Neural progenitor cell (in vitro differentiated cells): ENCODE data around the gene STK38L. TPM values are rescaled to one million over a fixed set of nuclear protein-coding genes. Genes with fewer than 3 reads are reported as not detected.

ENCODE experiments used
- DNase-seq: peaks from one replicate; pipeline ENCODE4 v3.0.0-alpha.2; 2016; ENCODE audit warnings: low spot score
- H2AFZ ChIP-seq: fragments of 200-600 bp; sonication (generic); replicated peaks from 2 replicates; pipeline ENCODE4 v1.6.1; 2016; ENCODE audit warnings: antibody characterized with exemption
- H3F3A ChIP-seq: fragments of 200-600 bp; sonication (generic); 2 replicates; pipeline ENCODE4 v1.6.1; 2016; ENCODE audit warnings: antibody characterized with exemption, low read depth
- H3K27ac ChIP-seq: fragments of 200-600 bp; sonication (generic); 2 replicates; pipeline ENCODE4 v1.5.1; 2016; ENCODE audit warnings: mild to moderate bottlenecking
- H3K27me3 ChIP-seq: fragments of 200-600 bp; sonication (generic); 2 replicates; pipeline ENCODE4 v1.6.1; 2016; ENCODE audit warnings: mild to moderate bottlenecking, moderate library complexity
- H3K36me3 ChIP-seq: fragments of 200-600 bp; sonication (generic); 2 replicates; pipeline ENCODE4 v1.5.1; 2016
- H3K4me1 ChIP-seq: fragments of 200-600 bp; sonication (generic); 2 replicates; pipeline ENCODE4 v1.6.1; 2016; ENCODE audit warnings: mixed run types
- H3K4me2 ChIP-seq: fragments of 200-600 bp; sonication (generic); 2 replicates; pipeline ENCODE4 v1.6.1; 2016
- H3K4me3 ChIP-seq: fragments of 200-600 bp; sonication (generic); 2 replicates; pipeline ENCODE4 v1.5.1; 2016
- H3K79me2 ChIP-seq: fragments of 200-600 bp; sonication (generic); 2 replicates; pipeline ENCODE4 v1.6.1; 2016; ENCODE audit warnings: low read depth
- H3K9ac ChIP-seq: fragments of 200-600 bp; sonication (generic); 2 replicates; pipeline ENCODE4 v1.6.1; 2016
- H3K9me3 ChIP-seq: fragments of 200-600 bp; sonication (generic); 2 replicates; pipeline ENCODE4 v1.5.1; 2016; ENCODE audit warnings: low read depth
- H4K20me1 ChIP-seq: fragments of 200-600 bp; sonication (generic); 2 replicates; pipeline ENCODE4 v1.6.1; 2016; ENCODE audit warnings: low read depth
- H3K27ac Mint-ChIP-seq: 3 replicates; pipeline ENCODE4 v1.8.0; 2021; ENCODE audit warnings: mixed read lengths
- H3K27me3 Mint-ChIP-seq: 2 replicates; pipeline ENCODE4 v1.8.0; 2022; ENCODE audit warnings: low read depth, mild to moderate bottlenecking, inconsistent platforms, moderate library complexity, mixed read lengths; ENCODE audit not compliant: insufficient read depth
- H3K36me3 Mint-ChIP-seq: 3 replicates; pipeline ENCODE4 v1.8.0; 2021; ENCODE audit warnings: mixed read lengths
- H3K4me1 Mint-ChIP-seq: 3 replicates; pipeline ENCODE4 v1.8.0; 2021; ENCODE audit warnings: mixed read lengths
- H3K4me3 Mint-ChIP-seq: 3 replicates; pipeline ENCODE4 v1.8.0; 2021; ENCODE audit warnings: mild to moderate bottlenecking, moderate library complexity, mixed read lengths
- H3K9me3 Mint-ChIP-seq: 3 replicates; pipeline ENCODE4 v1.8.0; 2020; ENCODE audit warnings: mixed read lengths
- CTCF ChIP-seq: fragments of 200-600 bp; sonication (generic); IDR thresholded peaks from 2 replicates; pipeline ENCODE4 v1.5.1; 2017; ENCODE audit warnings: antibody characterized with exemption, mild to moderate bottlenecking
- EZH2 ChIP-seq: fragments of 200-600 bp; sonication (generic); IDR thresholded peaks from 2 replicates; pipeline ENCODE4 v1.6.1; 2017; ENCODE audit warnings: antibody characterized with exemption, mild to moderate bottlenecking, moderate library complexity
- EZH2phosphoT487 ChIP-seq: fragments of 200-600 bp; sonication (generic); IDR thresholded peaks from 2 replicates; pipeline ENCODE4 v1.6.1; 2017; ENCODE audit warnings: antibody characterized with exemption
- total RNA-seq: library from RNA; depleted of rRNA; stranded (reverse); fragments of >200 nt; gene quantifications from 2 replicates; pipeline ENCODE4 v1.2.3, GENCODE V29; 2015; ENCODE audit warnings: low replicate concordance

The STK38L gene
- total RNA-seq, 1 donor from 2014 or later: 62.6 TPM

GRCh38 chr12:27293463-27293862 lies 49.4 kb downstream of the STK38L start:
- H3K36me3 ChIP-seq: no peaks in the 10 kb centered on the region
- no peak overlapping the region for H3K27ac Mint-ChIP-seq
- no peaks in the 10 kb centered on the region for H3F3A ChIP-seq
- H3K9me3 ChIP-seq: no peaks in the 10 kb centered on the region
- no peak for DNase-seq
- no peak overlapping the region for H2AFZ ChIP-seq
- H3K4me3 ChIP-seq: no peak overlapping the region
- no peak overlapping the region for H3K4me3 Mint-ChIP-seq
- peaks cover 14% of the 10 kb centered on the region for H3K4me1 ChIP-seq
- no peaks in the 10 kb centered on the region for H3K27me3 ChIP-seq
- peaks cover 42% of the 10 kb centered on the region for H4K20me1 ChIP-seq
- H3K79me2 ChIP-seq: peaks cover 15% of the 10 kb centered on the region
- H3K4me2 ChIP-seq: no peak overlapping the region
- no peak for TF ChIP-seq CTCF
- no peaks in the 10 kb centered on the region for H3K27me3 Mint-ChIP-seq
- no peak overlapping the region for H3K9ac ChIP-seq
- peaks cover 3% of the 10 kb centered on the region for H3K4me1 Mint-ChIP-seq
- H3K36me3 Mint-ChIP-seq: peaks cover 9% of the 10 kb centered on the region
- H3K9me3 Mint-ChIP-seq: no peaks in the 10 kb centered on the region
- no peak overlapping the region for H3K27ac ChIP-seq

GRCh38 chr12:27296674-27297073 lies 52.6 kb downstream of the STK38L start:
- Mint-ChIP-seq H3K4me3 (no peak overlapping the region), H3K4me1 (no peaks in the 10 kb centered on the region), H3K27me3 (no peaks in the 10 kb centered on the region), H3K27ac (no peak overlapping the region), H3K9me3 (peaks cover 2% of the 10 kb centered on the region), H3K36me3 (peaks cover 26% of the 10 kb centered on the region)
- peaks cover 19% of the 10 kb centered on the region for H4K20me1 ChIP-seq
- no peaks in the 10 kb centered on the region for H3K4me1 ChIP-seq
- H3K27me3 ChIP-seq: no peaks in the 10 kb centered on the region
- no peak for TF ChIP-seq EZH2
- TF ChIP-seq CTCF: no peak
- no peak for TF ChIP-seq EZH2phosphoT487
- H3K36me3 ChIP-seq: no peaks in the 10 kb centered on the region
- no peak overlapping the region for H3K4me3 ChIP-seq
- H2AFZ ChIP-seq: no peak overlapping the region
- no peak overlapping the region for H3K27ac ChIP-seq
- no peak overlapping the region for H3K9ac ChIP-seq
- H3K4me2 ChIP-seq: no peak overlapping the region
- H3K79me2 ChIP-seq: peaks cover 2% of the 10 kb centered on the region
- DNase-seq: no peak
- H3F3A ChIP-seq: no peaks in the 10 kb centered on the region
- H3K9me3 ChIP-seq: no peaks in the 10 kb centered on the region

DNA sequence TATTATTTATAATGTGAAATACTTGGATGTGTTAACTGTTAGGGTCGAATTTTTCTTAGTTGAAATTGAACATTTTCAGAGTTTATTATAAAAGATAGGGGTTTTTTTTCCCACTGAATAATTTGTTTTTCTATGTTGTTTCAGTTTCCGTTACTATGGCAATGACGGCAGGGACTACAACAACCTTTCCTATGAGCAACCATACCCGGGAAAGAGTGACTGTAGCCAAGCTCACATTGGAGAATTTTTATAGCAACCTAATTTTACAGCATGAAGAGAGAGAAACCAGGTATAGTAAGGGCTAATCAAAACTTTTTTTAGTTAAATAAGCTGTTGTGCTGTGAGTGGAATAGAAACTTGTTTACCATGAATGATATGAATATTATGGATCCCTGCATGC lies 53.5 kb downstream of the STK38L start:
- no peak overlapping the region for H3K9ac ChIP-seq
- H3K27ac ChIP-seq: no peak overlapping the region
- Mint-ChIP-seq H3K27ac (no peak overlapping the region), H3K9me3 (peaks cover 2% of the 10 kb centered on the region), H3K27me3 (no peaks in the 10 kb centered on the region), H3K4me1 (no peaks in the 10 kb centered on the region), H3K36me3 (peaks cover 26% of the 10 kb centered on the region), H3K4me3 (no peak overlapping the region)
- H3K4me2 ChIP-seq: no peak overlapping the region
- no peaks in the 10 kb centered on the region for H3K36me3 ChIP-seq
- H3K4me3 ChIP-seq: no peak overlapping the region
- H3K79me2 ChIP-seq: no peaks in the 10 kb centered on the region
- no peaks in the 10 kb centered on the region for H3K27me3 ChIP-seq
- H3F3A ChIP-seq: no peaks in the 10 kb centered on the region
- no peak for DNase-seq
- peaks cover 10% of the 10 kb centered on the region for H4K20me1 ChIP-seq
- TF ChIP-seq EZH2 (no peak), EZH2phosphoT487 (no peak), CTCF (no peak)
- no peaks in the 10 kb centered on the region for H3K4me1 ChIP-seq
- H3K9me3 ChIP-seq: no peaks in the 10 kb centered on the region
- H2AFZ ChIP-seq: no peak overlapping the region

DNA sequence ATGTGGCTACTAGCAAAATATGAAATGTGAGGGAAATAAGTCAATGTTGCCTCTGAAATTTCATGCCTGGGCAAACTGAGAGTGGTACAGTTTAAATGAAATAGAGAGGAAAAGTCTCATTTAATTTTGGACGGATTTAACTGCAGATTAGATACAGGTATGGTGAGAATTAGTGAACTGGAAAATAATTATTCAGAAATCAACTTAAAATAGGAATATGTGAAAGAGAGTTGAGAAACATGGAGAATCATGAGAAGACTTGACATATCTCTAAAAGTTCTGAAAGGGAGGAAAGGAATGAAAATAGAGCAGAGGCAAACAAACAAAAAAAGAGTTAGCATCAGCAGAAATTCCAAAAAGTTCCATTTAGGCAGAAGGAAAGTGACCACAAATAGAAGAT lies 55.0 kb downstream of the STK38L start:
- Histone ChIP-seq H4K20me1 (no peaks in the 10 kb centered on the region), H3K79me2 (no peaks in the 10 kb centered on the region)

More for the DNA sequence above, 55.0 kb downstream of the STK38L start:
- Mint-ChIP-seq H3K9me3 (peaks cover 2% of the 10 kb centered on the region), H3K4me1 (no peaks in the 10 kb centered on the region), H3K27ac (no peak overlapping the region), H3K27me3 (no peaks in the 10 kb centered on the region), H3K36me3 (peaks cover 28% of the 10 kb centered on the region), H3K4me3 (no peak overlapping the region)
- H2AFZ ChIP-seq: no peak overlapping the region
- no peaks in the 10 kb centered on the region for H3K9me3 ChIP-seq
- no peak overlapping the region for H3K27ac ChIP-seq
- H3K36me3 ChIP-seq: no peaks in the 10 kb centered on the region
- TF ChIP-seq EZH2phosphoT487: no peak
- TF ChIP-seq CTCF: no peak
- no peak for TF ChIP-seq EZH2
- no peaks in the 10 kb centered on the region for H3K4me1 ChIP-seq
- no peak for DNase-seq
- no peaks in the 10 kb centered on the region for H3F3A ChIP-seq
- no peaks in the 10 kb centered on the region for H3K27me3 ChIP-seq
- H3K4me3 ChIP-seq: no peak overlapping the region
- H3K9ac ChIP-seq: no peak overlapping the region
- H3K4me2 ChIP-seq: no peak overlapping the region
